Keratinocyte (primary cell): ENCODE results near the gene RNF41. TPM values are rescaled to one million over a fixed set of nuclear protein-coding genes. Genes with fewer than 3 reads are reported as not detected.

ENCODE experiments used
- DNase-seq: peaks from one replicate; pipeline ENCODE4 v3.0.0-alpha.2; 2011; ENCODE audit warnings: low read depth, missing footprints, low spot score
- FAIRE-seq: peaks from 2 replicates; lab custom pipeline; 2011; peaks lifted over from hg19 to GRCh38; lab: Jason Lieb, UNC
- H2AFZ ChIP-seq: 2 replicates; pipeline ENCODE4 v1.6.0; 2012; ENCODE audit warnings: low read length, control low read depth, inconsistent platforms; ENCODE audit not compliant: control insufficient read depth
- H3K27ac ChIP-seq: 2 replicates; pipeline ENCODE4 v1.5.1; 2011; ENCODE audit warnings: low read length; ENCODE audit not compliant: control insufficient read depth, insufficient read depth
- H3K27me3 ChIP-seq: 3 replicates; pipeline ENCODE4 v1.6.0; 2011; ENCODE audit warnings: low read length; ENCODE audit not compliant: control insufficient read depth, insufficient read depth; ENCODE audit errors: extremely low read depth
- H3K36me3 ChIP-seq, 2 experiments: 2 replicates in 1 of 2; 3 replicates in 1 of 2; pipeline ENCODE4 v1.5.1; 2011; ENCODE audit warnings: low read length in 2 of 2, mild to moderate bottlenecking in 1 of 2; ENCODE audit not compliant: control insufficient read depth in 2 of 2, insufficient read depth in 2 of 2; ENCODE audit errors: extremely low read depth in 1 of 2
- H3K4me1 ChIP-seq: 3 replicates; pipeline ENCODE4 v1.5.1; 2011; ENCODE audit warnings: low read length; ENCODE audit not compliant: control insufficient read depth, insufficient read depth; ENCODE audit errors: extremely low read depth
- H3K4me2 ChIP-seq: 3 replicates; pipeline ENCODE4 v1.6.0; 2011; ENCODE audit warnings: low read depth, low read length; ENCODE audit not compliant: control insufficient read depth, insufficient read depth; ENCODE audit errors: extremely low read depth
- H3K4me3 ChIP-seq, 3 experiments: fragments of 200-600 bp in 1 of 3; sonication (generic) in 1 of 3; 2 replicates in 2 of 3; 3 replicates in 1 of 3; pipeline ENCODE4 v1.5.1; 2011 to 2016; ENCODE audit warnings: low read length in 3 of 3, mild to moderate bottlenecking in 3 of 3, control low read depth in 2 of 3, inconsistent platforms in 1 of 3, low read depth in 1 of 3, mixed read lengths in 1 of 3, mixed run types in 1 of 3, moderate library complexity in 1 of 3; ENCODE audit not compliant: control insufficient read depth in 2 of 3, insufficient read depth in 2 of 3; ENCODE audit errors: extremely low read depth in 1 of 3
- H3K79me2 ChIP-seq: 2 replicates; pipeline ENCODE4 v1.6.0; 2012; ENCODE audit warnings: low read length; ENCODE audit not compliant: control insufficient read depth, insufficient read depth
- H3K9ac ChIP-seq: 3 replicates; pipeline ENCODE4 v1.6.0; 2011; ENCODE audit warnings: low read length; ENCODE audit not compliant: control insufficient read depth, insufficient read depth; ENCODE audit errors: extremely low read depth
- H3K9me1 ChIP-seq: 3 replicates; pipeline ENCODE4 v1.6.0; 2011; ENCODE audit warnings: low read length; ENCODE audit not compliant: control insufficient read depth, insufficient read depth; ENCODE audit errors: extremely low read depth
- H3K9me3 ChIP-seq: 2 replicates; pipeline ENCODE4 v1.5.1; 2012; ENCODE audit warnings: low read depth, low read length; ENCODE audit not compliant: control insufficient read depth
- H4K20me1 ChIP-seq: 3 replicates; pipeline ENCODE4 v1.6.0; 2011; ENCODE audit warnings: low read length; ENCODE audit not compliant: control insufficient read depth, insufficient read depth; ENCODE audit errors: extremely low read depth
- EZH2 ChIP-seq: IDR thresholded peaks from one replicate; pipeline ENCODE4 v1.6.1; 2012; ENCODE audit warnings: inconsistent platforms, mild to moderate bottlenecking, low read length, moderate library complexity
- dilution Hi-C: fragments of 300-500 bp; cut with MboI; formaldehyde crosslinking; loops from one replicate; pipeline ENCODE4 v1.7.0; 2020; ENCODE audit warnings: low sequenced_read_pairs; ENCODE audit not compliant: extremely low pct_ligation_motif_present
- polyA plus RNA-seq, 5 experiments: library from polyadenylated mRNA; depleted of rRNA in 3 of 5; stranded (reverse) in 3 of 5; stranded (forward) in 1 of 5; unstranded in 1 of 5; fragments of >200 nt; gene quantifications; 1 replicate in 1 of 5; 2 replicates in 3 of 5; 3 replicates in 1 of 5; pipeline versions ENCODE4 v1.2.1 to v1.2.3, GENCODE V29; 2011 to 2012; ENCODE audit warnings: missing spikeins in 2 of 5, low read depth in 1 of 5, low replicate concordance in 1 of 5
- TF ChIP-seq, protein P1 (sequence below), 3 experiments: IDR thresholded peaks in 1 of 3; conservative IDR thresholded peaks in 1 of 3; optimal IDR thresholded peaks in 1 of 3; 2 replicates in 2 of 3; 3 replicates in 1 of 3; pipeline versions ENCODE3 to v1.5.1; 2011; ENCODE audit warnings: low read length in 3 of 3, mild to moderate bottlenecking in 3 of 3, moderate library complexity in 2 of 3, control low read depth in 1 of 3, inconsistent platforms in 1 of 3; ENCODE audit not compliant: insufficient read depth in 2 of 3; ENCODE audit errors: extremely low read depth in 1 of 3

RNF41 gene
- polyA plus RNA-seq, 1 donor (not counting 4 experiments of a cell fraction or from before 2014, with no cell fraction given), result 42.2 TPM

DNA sequence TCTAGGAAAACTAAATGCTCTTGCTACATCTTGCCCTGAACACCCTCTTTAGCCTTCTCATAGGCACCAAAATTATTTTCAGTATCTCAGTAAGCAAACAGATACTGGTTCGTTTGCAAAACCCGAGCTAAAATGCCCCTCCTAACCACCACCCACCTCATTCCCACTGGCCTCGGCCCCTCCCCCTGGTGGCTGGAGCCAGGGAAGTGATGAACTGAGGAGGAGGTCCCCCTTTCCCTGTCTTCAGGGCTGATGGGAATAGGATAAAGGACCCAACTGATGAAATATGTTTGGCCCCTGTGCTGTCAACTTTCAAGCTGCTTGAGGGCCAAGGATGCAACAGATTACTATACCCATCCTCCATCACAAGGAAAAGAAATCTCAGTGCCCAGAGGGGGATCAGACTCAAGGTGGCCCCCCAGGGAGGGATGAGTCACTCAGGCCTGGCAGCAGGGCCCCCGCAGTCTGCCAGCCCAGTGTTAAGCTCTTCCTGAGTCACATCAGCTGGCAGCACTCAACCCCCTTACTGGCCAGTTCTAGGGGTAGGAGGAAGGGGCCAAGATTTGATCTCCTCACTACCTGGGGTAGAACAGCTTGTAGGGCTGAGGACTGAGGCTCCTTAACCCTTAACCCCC lies 34.7 kb upstream of the RNF41 start:
- peak overlapping the region; percentile 77 for H3K9ac ChIP-seq
- no peaks in the 10 kb centered on the region for H4K20me1 ChIP-seq
- H3K9me1 ChIP-seq, result peaks cover 3% of the 10 kb centered on the region
- H2AFZ ChIP-seq, result no peak overlapping the region
- FAIRE-seq (no peak), DNase-seq (no peak)
- no peaks in the 10 kb centered on the region for H3K9me3 ChIP-seq
- TF ChIP-seq, protein P1, sequence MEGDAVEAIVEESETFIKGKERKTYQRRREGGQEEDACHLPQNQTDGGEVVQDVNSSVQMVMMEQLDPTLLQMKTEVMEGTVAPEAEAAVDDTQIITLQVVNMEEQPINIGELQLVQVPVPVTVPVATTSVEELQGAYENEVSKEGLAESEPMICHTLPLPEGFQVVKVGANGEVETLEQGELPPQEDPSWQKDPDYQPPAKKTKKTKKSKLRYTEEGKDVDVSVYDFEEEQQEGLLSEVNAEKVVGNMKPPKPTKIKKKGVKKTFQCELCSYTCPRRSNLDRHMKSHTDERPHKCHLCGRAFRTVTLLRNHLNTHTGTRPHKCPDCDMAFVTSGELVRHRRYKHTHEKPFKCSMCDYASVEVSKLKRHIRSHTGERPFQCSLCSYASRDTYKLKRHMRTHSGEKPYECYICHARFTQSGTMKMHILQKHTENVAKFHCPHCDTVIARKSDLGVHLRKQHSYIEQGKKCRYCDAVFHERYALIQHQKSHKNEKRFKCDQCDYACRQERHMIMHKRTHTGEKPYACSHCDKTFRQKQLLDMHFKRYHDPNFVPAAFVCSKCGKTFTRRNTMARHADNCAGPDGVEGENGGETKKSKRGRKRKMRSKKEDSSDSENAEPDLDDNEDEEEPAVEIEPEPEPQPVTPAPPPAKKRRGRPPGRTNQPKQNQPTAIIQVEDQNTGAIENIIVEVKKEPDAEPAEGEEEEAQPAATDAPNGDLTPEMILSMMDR (optimal IDR thresholded peaks at IDR 0.05 in 1 of 3, IDR thresholded peaks at IDR 0.05 in 1 of 3, conservative IDR thresholded peaks at IDR 0.05 in 1 of 3; ENCODE audit: extremely low read depth in 1 of 3, insufficient read depth in 2 of 3, low read length in 3 of 3), result peak in 1 of 3 experiments; percentile 2
- no peak for TF ChIP-seq EZH2
- H3K36me3 ChIP-seq, result peaks cover 41 to 44% of the 10 kb centered on the region in 2 experiments
- peaks cover 55% of the 10 kb centered on the region for H3K79me2 ChIP-seq
- H3K4me2 ChIP-seq, result peak overlapping the region; percentile 65
- H3K27ac ChIP-seq, result no peak overlapping the region
- H3K4me1 ChIP-seq, result peaks cover 27% of the 10 kb centered on the region
- H3K27me3 ChIP-seq, result no peaks in the 10 kb centered on the region
- peak overlapping the region in 1 of 3 experiments; percentile 90 for H3K4me3 ChIP-seq
- dilution Hi-C loops, result no loop called here

DNA sequence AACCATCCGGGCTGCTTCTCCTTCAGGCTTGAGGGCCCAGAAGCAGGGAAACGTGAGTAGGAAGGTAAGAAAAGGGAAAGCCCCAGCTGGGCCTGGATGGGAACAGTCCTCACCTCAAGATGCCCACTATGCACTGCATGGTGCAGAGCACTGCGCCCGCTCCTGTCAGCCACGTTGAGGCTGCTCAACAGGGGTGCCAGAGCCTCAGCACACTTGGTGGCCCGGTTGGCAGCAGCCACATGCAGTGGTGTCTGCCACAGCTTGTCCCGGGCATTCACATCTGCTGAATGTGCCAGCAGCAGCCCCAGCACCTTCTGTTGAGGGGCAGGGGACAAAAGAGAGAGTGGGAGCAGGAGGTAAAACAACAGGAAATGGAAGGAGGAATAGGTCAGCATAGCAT lies 33.9 kb upstream of the RNF41 start:
- no peak overlapping the region for H3K27ac ChIP-seq

More for the DNA sequence above, 33.9 kb upstream of the RNF41 start:
- Histone ChIP-seq H3K4me3 (no peak overlapping the region), H3K9ac (no peak overlapping the region), H2AFZ (no peak overlapping the region), H3K9me3 (no peaks in the 10 kb centered on the region), H3K4me1 (peaks cover 21% of the 10 kb centered on the region), H3K4me2 (no peak overlapping the region), H3K27me3 (no peaks in the 10 kb centered on the region), H4K20me1 (no peaks in the 10 kb centered on the region), H3K36me3 (peaks cover 41 to 44% of the 10 kb centered on the region in 2 experiments), H3K9me1 (peaks cover 3% of the 10 kb centered on the region), H3K79me2 (peaks cover 55% of the 10 kb centered on the region)
- dilution Hi-C loops, result no loop called here
- DNase-seq (no peak), FAIRE-seq (no peak)
- no peak for TF ChIP-seq EZH2
- TF ChIP-seq, protein P1 (optimal IDR thresholded peaks at IDR 0.05 in 1 of 3, IDR thresholded peaks at IDR 0.05 in 1 of 3, conservative IDR thresholded peaks at IDR 0.05 in 1 of 3; ENCODE audit: extremely low read depth in 1 of 3, insufficient read depth in 2 of 3, low read length in 3 of 3), result no peak
